Measurements from ENCODE around the gene MYO9B. TPM values are rescaled to one million over a fixed set of nuclear protein-coding genes. Genes with fewer than 3 reads are reported as not detected.

Gene MYO9B
- total RNA-seq, 1 donor from 2014 or later: 30.7 TPM

DNA sequence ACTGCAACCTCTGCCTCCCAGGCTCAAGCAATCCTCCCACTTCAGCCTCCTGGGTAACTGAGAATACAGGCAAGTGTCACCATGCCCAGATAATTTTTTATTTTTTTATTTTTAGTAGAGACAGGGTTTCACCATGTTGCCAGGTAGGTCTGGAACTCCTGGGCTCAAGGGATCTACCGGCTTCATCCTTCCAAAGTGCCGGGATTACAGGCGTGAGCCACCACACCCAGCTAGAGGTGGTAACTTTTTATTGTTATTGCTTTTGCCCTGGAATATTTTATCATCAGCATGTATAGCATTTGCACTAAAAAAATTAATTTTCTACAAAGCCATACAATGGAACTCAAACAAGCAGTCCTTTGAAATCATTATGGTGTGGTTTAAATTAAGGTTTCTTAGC lies 14.4 kb upstream of the MYO9B start:
- DNase-seq: no peak
- Histone ChIP-seq H3K36me3 (peaks cover 37% of the 10 kb centered on the region), H3K9me3 (replicated peaks) (peaks cover 27% of the 10 kb centered on the region), H3K4me3 (no peak overlapping the region), H3K27ac (replicated peaks) (no peak overlapping the region), H3K4me1 (no peaks in the 10 kb centered on the region), H3K27me3 (ENCODE audit: low read depth) (no peaks in the 10 kb centered on the region)
- TF ChIP-seq, protein P1, sequence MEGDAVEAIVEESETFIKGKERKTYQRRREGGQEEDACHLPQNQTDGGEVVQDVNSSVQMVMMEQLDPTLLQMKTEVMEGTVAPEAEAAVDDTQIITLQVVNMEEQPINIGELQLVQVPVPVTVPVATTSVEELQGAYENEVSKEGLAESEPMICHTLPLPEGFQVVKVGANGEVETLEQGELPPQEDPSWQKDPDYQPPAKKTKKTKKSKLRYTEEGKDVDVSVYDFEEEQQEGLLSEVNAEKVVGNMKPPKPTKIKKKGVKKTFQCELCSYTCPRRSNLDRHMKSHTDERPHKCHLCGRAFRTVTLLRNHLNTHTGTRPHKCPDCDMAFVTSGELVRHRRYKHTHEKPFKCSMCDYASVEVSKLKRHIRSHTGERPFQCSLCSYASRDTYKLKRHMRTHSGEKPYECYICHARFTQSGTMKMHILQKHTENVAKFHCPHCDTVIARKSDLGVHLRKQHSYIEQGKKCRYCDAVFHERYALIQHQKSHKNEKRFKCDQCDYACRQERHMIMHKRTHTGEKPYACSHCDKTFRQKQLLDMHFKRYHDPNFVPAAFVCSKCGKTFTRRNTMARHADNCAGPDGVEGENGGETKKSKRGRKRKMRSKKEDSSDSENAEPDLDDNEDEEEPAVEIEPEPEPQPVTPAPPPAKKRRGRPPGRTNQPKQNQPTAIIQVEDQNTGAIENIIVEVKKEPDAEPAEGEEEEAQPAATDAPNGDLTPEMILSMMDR (IDR thresholded peaks at IDR 0.05; ENCODE audit: borderline replicate concordance): no peak
- intact Hi-C loops (cut with micrococcal nuclease): no loop called here

DNA sequence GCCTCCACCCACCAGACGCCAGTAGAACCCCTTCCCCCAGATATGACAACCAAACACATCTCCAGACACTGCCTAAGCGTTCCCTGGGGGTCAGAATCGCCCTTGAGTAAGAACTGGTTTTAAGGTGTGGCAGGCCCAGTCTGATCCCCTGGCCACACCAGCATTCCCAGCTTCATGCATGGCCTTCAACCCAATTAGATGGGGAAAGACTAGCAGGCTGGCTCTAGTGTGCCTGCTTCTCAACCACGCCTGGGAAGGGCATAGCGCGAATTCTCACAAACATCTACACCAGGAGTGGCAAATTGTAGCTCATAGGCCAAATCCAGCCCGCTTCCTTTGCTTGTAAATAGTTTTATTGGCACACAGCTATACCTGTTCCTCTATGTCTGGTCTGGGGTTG lies 13.9 kb upstream of the MYO9B start:
- intact Hi-C loops (cut with micrococcal nuclease): no loop called here
- H3K36me3 ChIP-seq: peaks cover 37% of the 10 kb centered on the region
- DNase-seq: no peak

DNA sequence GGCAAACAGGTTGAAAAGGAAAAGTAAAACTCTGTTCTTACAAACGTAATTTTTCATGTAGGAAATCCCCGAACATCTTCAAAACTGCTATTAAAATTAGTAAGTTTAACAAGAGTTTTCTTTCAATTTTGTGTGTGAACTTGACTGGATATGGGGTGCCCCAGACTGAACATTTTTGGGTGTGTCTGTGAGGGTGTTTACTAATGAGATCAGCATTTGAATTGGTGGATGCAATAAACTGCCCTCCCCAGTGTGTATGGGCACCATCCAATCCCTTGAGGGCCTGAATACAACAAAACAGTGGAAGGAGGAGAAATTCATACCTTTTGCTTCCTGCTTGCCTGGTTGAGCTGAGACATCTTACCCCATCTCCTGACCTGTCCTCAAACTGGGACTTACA lies 12.1 kb upstream of the MYO9B start:
- H3K4me1 ChIP-seq: peaks cover 4% of the 10 kb centered on the region
- DNase-seq: no peak
- intact Hi-C loops (cut with micrococcal nuclease): no loop called here
- H3K36me3 ChIP-seq: peaks cover 28% of the 10 kb centered on the region
- H3K27ac ChIP-seq (replicated peaks): no peak overlapping the region
- no peaks in the 10 kb centered on the region for H3K27me3 ChIP-seq (ENCODE audit: low read depth)
- H3K4me3 ChIP-seq: no peak overlapping the region
- H3K9me3 ChIP-seq (replicated peaks): peaks cover 18% of the 10 kb centered on the region
- TF ChIP-seq, protein P1 (IDR thresholded peaks at IDR 0.05; ENCODE audit: borderline replicate concordance): no peak

More for the DNA sequence above, 13.9 kb upstream of the MYO9B start:
- no peak overlapping the region for H3K4me3 ChIP-seq
- TF ChIP-seq, protein P1 (IDR thresholded peaks at IDR 0.05; ENCODE audit: borderline replicate concordance): no peak
- peaks cover 27% of the 10 kb centered on the region for H3K9me3 ChIP-seq (replicated peaks)
- no peak overlapping the region for H3K27ac ChIP-seq (replicated peaks)
- H3K4me1 ChIP-seq: no peaks in the 10 kb centered on the region
- H3K27me3 ChIP-seq (ENCODE audit: low read depth): no peaks in the 10 kb centered on the region

DNA sequence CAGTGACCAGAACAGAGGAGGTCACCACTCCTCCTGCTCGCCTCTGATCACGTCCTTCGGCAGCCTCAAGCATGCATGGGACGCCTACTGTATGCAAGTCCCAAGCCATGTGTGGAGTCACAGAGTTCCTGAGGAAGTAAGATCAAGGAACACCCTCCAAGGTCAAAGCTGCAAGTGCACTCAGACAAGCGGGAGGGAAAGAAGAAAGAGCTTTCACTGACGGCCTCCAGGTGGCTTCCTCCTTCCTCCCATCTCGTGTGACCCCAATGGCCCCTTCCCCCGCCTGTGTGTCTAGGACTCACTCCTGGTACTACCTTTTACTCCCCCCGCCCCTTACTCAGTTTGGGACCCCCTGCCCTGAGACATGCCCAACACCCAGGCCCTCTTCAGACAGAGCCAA lies 6.4 kb upstream of the MYO9B start:
- Histone ChIP-seq H3K9me3 (replicated peaks) (peaks cover 3% of the 10 kb centered on the region), H3K4me1 (peaks cover 34% of the 10 kb centered on the region), H3K27ac (replicated peaks) (no peak overlapping the region), H3K4me3 (no peak overlapping the region), H3K36me3 (peaks cover 21% of the 10 kb centered on the region), H3K27me3 (ENCODE audit: low read depth) (no peaks in the 10 kb centered on the region)
- intact Hi-C loops (cut with micrococcal nuclease): loop anchor here (5.0 kb wide), 1 partner anchor 213 kb away; the partner anchor contains the start of gene ANKLE1
- no peak for DNase-seq
- TF ChIP-seq, protein P1 (IDR thresholded peaks at IDR 0.05; ENCODE audit: borderline replicate concordance): no peak

DNA sequence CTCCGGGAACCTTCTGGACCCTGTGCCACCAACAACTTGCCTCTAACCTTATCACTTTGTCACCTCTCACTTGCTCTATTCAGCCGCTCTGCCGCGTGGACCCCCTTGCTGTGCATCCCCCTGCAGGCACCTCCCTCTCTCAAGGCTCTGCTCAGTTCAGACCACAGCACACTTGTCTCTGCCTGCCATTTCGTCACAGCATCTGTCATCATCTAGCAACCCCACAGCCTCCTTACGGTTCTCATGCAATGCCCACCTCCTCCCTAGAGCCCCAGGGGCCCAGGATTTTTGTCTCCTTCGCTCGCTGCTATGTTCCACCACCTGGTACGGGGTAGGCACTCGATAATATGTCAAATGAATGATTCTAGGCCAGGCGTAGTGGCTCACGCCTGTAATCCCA lies 5.2 kb upstream of the MYO9B start:
- TF ChIP-seq, protein P1 (IDR thresholded peaks at IDR 0.05; ENCODE audit: borderline replicate concordance): no peak
- H3K27ac ChIP-seq (replicated peaks): peak overlapping the region; percentile 72
- peaks cover 19% of the 10 kb centered on the region for H3K36me3 ChIP-seq
- no peak for DNase-seq
- intact Hi-C loops (cut with micrococcal nuclease): no loop called here
- H3K4me3 ChIP-seq: no peak overlapping the region
- no peaks in the 10 kb centered on the region for H3K27me3 ChIP-seq (ENCODE audit: low read depth)
- no peaks in the 10 kb centered on the region for H3K9me3 ChIP-seq (replicated peaks)
- H3K4me1 ChIP-seq: peaks cover 43% of the 10 kb centered on the region
